Right atrium auricular region (tissue), 2 donors: ENCODE measurements around the gene WDR5B. TPM values are rescaled to one million over a fixed set of nuclear protein-coding genes. Genes with fewer than 3 reads are reported as not detected.
A peak's percentile ranks its signal among the peaks of the same experiment; 100 is the strongest.

Experiments
- DNase-seq: peaks from one replicate; pipeline ENCODE4 v3.0.0-alpha.2; 2019; ENCODE audit warnings: low spot score
- H3K27ac ChIP-seq, 2 donors: fragments of 200-600 bp; sonication (generic); 1 replicate in 1 of 2; 2 replicates in 1 of 2; pipeline ENCODE4 v1.5.1; 2016 to 2019
- H3K27me3 ChIP-seq, 2 donors: fragments of 200-600 bp; sonication (generic); one replicate each; pipeline versions ENCODE4 v1.5.1 to v1.6.0; 2017 to 2019
- H3K36me3 ChIP-seq: fragments of 200-600 bp; sonication (generic); one replicate; pipeline ENCODE4 v1.5.1; 2016
- H3K4me1 ChIP-seq, 2 donors: fragments of 200-600 bp; sonication (generic); one replicate each; pipeline versions ENCODE4 v1.5.1 to v1.6.0; 2017 to 2019
- H3K4me3 ChIP-seq, 2 donors: fragments of 200-600 bp; sonication (generic); 1 replicate in 1 of 2; 2 replicates in 1 of 2; pipeline ENCODE4 v1.5.1; 2017 to 2019; ENCODE audit warnings: mild to moderate bottlenecking in 1 of 2, moderate library complexity in 1 of 2
- H3K9me3 ChIP-seq, 2 donors: fragments of 200-600 bp; sonication (generic); one replicate each; pipeline ENCODE4 v1.5.1; 2019
- CTCF ChIP-seq, 2 donors: fragments of 200-600 bp; sonication (generic); IDR thresholded peaks; one replicate each; pipeline ENCODE4 v1.5.1; 2019; ENCODE audit warnings: antibody characterized with exemption in 2 of 2
- total RNA-seq, 2 donors: library from RNA; depleted of rRNA; stranded (reverse); fragments of >200 nt; gene quantifications; one replicate each; pipeline ENCODE4 v1.1.0, GENCODE V29; 2016

The WDR5B gene
- 1 to 10 TPM; 1.6 to 2.7 TPM for total RNA-seq

GRCh38 chr3:122415762-122416654 is at the start of gene WDR5B:
Gene WDR5B (minus strand): TSS chr3:122416062. CDS start chr3:122415528, 534 bp downstream.
- Histone ChIP-seq H3K36me3 (peaks cover 5% of the 10 kb centered on the region), H3K9me3 (no peaks in the 10 kb centered on the region), H3K4me1 (peaks cover 0 to 21% of the 10 kb centered on the region in 2 donors), H3K27me3 (no peaks in the 10 kb centered on the region), H3K27ac (peak within 1 kb of the TSS; percentile 89 to 90), H3K4me3 (peak within 1 kb of the TSS; percentile 68 to 77)
- peak; percentile 99 for DNase-seq
- TF ChIP-seq CTCF (IDR thresholded peaks at IDR 0.05): no peak

GRCh38 chr3:122464659-122465058 is 48.8 kb upstream of the WDR5B start:
- DNase-seq: no peak
- Histone ChIP-seq H3K9me3 (no peaks in the 10 kb centered on the region), H3K27me3 (no peaks in the 10 kb centered on the region), H3K27ac (no peak overlapping the region), H3K36me3 (peaks cover 22% of the 10 kb centered on the region), H3K4me1 (peaks cover 0 to 9% of the 10 kb centered on the region in 2 donors), H3K4me3 (no peak overlapping the region)
- no peak for TF ChIP-seq CTCF (IDR thresholded peaks at IDR 0.05)

GRCh38 chr3:122462406-122462805 is 46.5 kb upstream of the WDR5B start:
- Histone ChIP-seq H3K36me3 (peaks cover 41% of the 10 kb centered on the region), H3K4me1 (no peaks in the 10 kb centered on the region), H3K27ac (no peak overlapping the region), H3K4me3 (no peak overlapping the region), H3K27me3 (no peaks in the 10 kb centered on the region), H3K9me3 (no peaks in the 10 kb centered on the region)
- no peak for DNase-seq
- TF ChIP-seq CTCF (IDR thresholded peaks at IDR 0.05): no peak

- Histone ChIP-seq H3K36me3 (peaks cover 47% of the 10 kb centered on the region), H3K27ac (no peak overlapping the region), H3K9me3 (no peaks in the 10 kb centered on the region), H3K27me3 (no peaks in the 10 kb centered on the region), H3K4me3 (no peak overlapping the region), H3K4me1 (no peaks in the 10 kb centered on the region)
- TF ChIP-seq CTCF (IDR thresholded peaks at IDR 0.05): no peak
- DNase-seq: no peak
Observed at GRCh38 chr3:122461806-122462205, 45.9 kb upstream of the WDR5B start.

- H3K9me3 ChIP-seq: no peaks in the 10 kb centered on the region
- TF ChIP-seq CTCF (IDR thresholded peaks at IDR 0.05): peak in 1 of 2 donors; percentile 47
- peaks cover 54% of the 10 kb centered on the region for H3K36me3 ChIP-seq
- no peak overlapping the region for H3K27ac ChIP-seq
- no peak overlapping the region for H3K4me3 ChIP-seq
- H3K27me3 ChIP-seq: no peaks in the 10 kb centered on the region
- no peak for DNase-seq
- no peaks in the 10 kb centered on the region for H3K4me1 ChIP-seq
Observed at GRCh38 chr3:122458992-122459391, 43.1 kb upstream of the WDR5B start.
